Neural progenitor cell (in vitro differentiated cells): ENCODE results near the gene NEDD4L. TPM values are rescaled to one million over a fixed set of nuclear protein-coding genes. Genes with fewer than 3 reads are reported as not detected.

ENCODE experiments used
- DNase-seq: peaks from one replicate; pipeline ENCODE4 v3.0.0-alpha.2; 2016; ENCODE audit warnings: low spot score
- H2AFZ ChIP-seq: fragments of 200-600 bp; sonication (generic); replicated peaks from 2 replicates; pipeline ENCODE4 v1.6.1; 2016; ENCODE audit warnings: antibody characterized with exemption
- H3F3A ChIP-seq: fragments of 200-600 bp; sonication (generic); 2 replicates; pipeline ENCODE4 v1.6.1; 2016; ENCODE audit warnings: antibody characterized with exemption, low read depth
- H3K27ac ChIP-seq: fragments of 200-600 bp; sonication (generic); 2 replicates; pipeline ENCODE4 v1.5.1; 2016; ENCODE audit warnings: mild to moderate bottlenecking
- H3K27me3 ChIP-seq: fragments of 200-600 bp; sonication (generic); 2 replicates; pipeline ENCODE4 v1.6.1; 2016; ENCODE audit warnings: mild to moderate bottlenecking, moderate library complexity
- H3K36me3 ChIP-seq: fragments of 200-600 bp; sonication (generic); 2 replicates; pipeline ENCODE4 v1.5.1; 2016
- H3K4me1 ChIP-seq: fragments of 200-600 bp; sonication (generic); 2 replicates; pipeline ENCODE4 v1.6.1; 2016; ENCODE audit warnings: mixed run types
- H3K4me2 ChIP-seq: fragments of 200-600 bp; sonication (generic); 2 replicates; pipeline ENCODE4 v1.6.1; 2016
- H3K4me3 ChIP-seq: fragments of 200-600 bp; sonication (generic); 2 replicates; pipeline ENCODE4 v1.5.1; 2016
- H3K79me2 ChIP-seq: fragments of 200-600 bp; sonication (generic); 2 replicates; pipeline ENCODE4 v1.6.1; 2016; ENCODE audit warnings: low read depth
- H3K9ac ChIP-seq: fragments of 200-600 bp; sonication (generic); 2 replicates; pipeline ENCODE4 v1.6.1; 2016
- H3K9me3 ChIP-seq: fragments of 200-600 bp; sonication (generic); 2 replicates; pipeline ENCODE4 v1.5.1; 2016; ENCODE audit warnings: low read depth
- H4K20me1 ChIP-seq: fragments of 200-600 bp; sonication (generic); 2 replicates; pipeline ENCODE4 v1.6.1; 2016; ENCODE audit warnings: low read depth
- H3K27ac Mint-ChIP-seq: 3 replicates; pipeline ENCODE4 v1.8.0; 2021; ENCODE audit warnings: mixed read lengths
- H3K27me3 Mint-ChIP-seq: 2 replicates; pipeline ENCODE4 v1.8.0; 2022; ENCODE audit warnings: low read depth, mild to moderate bottlenecking, inconsistent platforms, moderate library complexity, mixed read lengths; ENCODE audit not compliant: insufficient read depth
- H3K36me3 Mint-ChIP-seq: 3 replicates; pipeline ENCODE4 v1.8.0; 2021; ENCODE audit warnings: mixed read lengths
- H3K4me1 Mint-ChIP-seq: 3 replicates; pipeline ENCODE4 v1.8.0; 2021; ENCODE audit warnings: mixed read lengths
- H3K4me3 Mint-ChIP-seq: 3 replicates; pipeline ENCODE4 v1.8.0; 2021; ENCODE audit warnings: mild to moderate bottlenecking, moderate library complexity, mixed read lengths
- H3K9me3 Mint-ChIP-seq: 3 replicates; pipeline ENCODE4 v1.8.0; 2020; ENCODE audit warnings: mixed read lengths
- CTCF ChIP-seq: fragments of 200-600 bp; sonication (generic); IDR thresholded peaks from 2 replicates; pipeline ENCODE4 v1.5.1; 2017; ENCODE audit warnings: antibody characterized with exemption, mild to moderate bottlenecking
- EZH2 ChIP-seq: fragments of 200-600 bp; sonication (generic); IDR thresholded peaks from 2 replicates; pipeline ENCODE4 v1.6.1; 2017; ENCODE audit warnings: antibody characterized with exemption, mild to moderate bottlenecking, moderate library complexity
- EZH2phosphoT487 ChIP-seq: fragments of 200-600 bp; sonication (generic); IDR thresholded peaks from 2 replicates; pipeline ENCODE4 v1.6.1; 2017; ENCODE audit warnings: antibody characterized with exemption
- total RNA-seq: library from RNA; depleted of rRNA; stranded (reverse); fragments of >200 nt; gene quantifications from 2 replicates; pipeline ENCODE4 v1.2.3, GENCODE V29; 2015; ENCODE audit warnings: low replicate concordance

The NEDD4L gene
- total RNA-seq, 1 donor from 2014 or later = 55.5 TPM

DNA sequence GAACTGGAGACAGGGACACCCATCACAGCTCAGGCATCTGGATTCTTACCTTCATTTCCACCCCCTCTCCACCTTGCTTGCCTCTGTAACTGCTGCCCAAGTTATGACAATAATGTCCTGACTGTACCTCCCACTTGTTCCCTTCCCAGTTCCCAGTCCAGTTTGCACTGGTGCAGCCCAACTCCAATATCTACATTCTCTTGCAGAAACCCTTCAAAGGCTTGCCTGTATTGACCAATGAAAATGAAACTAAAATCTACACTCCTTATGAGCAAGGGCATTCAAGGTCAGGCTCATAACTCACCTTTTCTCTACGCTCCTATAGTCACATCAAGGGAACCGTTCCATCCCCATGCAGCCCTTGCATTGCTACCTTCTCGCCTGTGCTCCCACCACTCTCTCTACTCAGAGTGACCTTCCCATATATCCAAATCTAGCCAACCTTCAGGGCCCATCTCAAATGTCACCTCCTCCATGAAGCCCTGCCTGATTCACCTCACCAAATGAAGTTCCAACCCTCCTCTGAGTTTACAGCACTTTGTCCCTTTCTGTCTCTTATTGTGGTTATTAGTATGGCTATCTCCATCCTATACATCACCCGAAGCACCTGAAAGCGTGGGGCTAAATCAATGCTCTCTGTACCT, 365.9 kb downstream of the NEDD4L start:
- TF ChIP-seq CTCF = no peak
- no peak for TF ChIP-seq EZH2
- no peak for TF ChIP-seq EZH2phosphoT487
- H3K9me3 Mint-ChIP-seq = no peaks in the 10 kb centered on the region
- H3K4me1 Mint-ChIP-seq = peaks cover 6% of the 10 kb centered on the region
- Histone ChIP-seq H3K79me2 (no peaks in the 10 kb centered on the region), H3K9me3 (no peaks in the 10 kb centered on the region), H4K20me1 (no peaks in the 10 kb centered on the region), H3K9ac (no peak overlapping the region), H2AFZ (no peak overlapping the region), H3K27ac (no peak overlapping the region), H3K4me2 (no peak overlapping the region), H3K4me3 (no peak overlapping the region), H3F3A (no peaks in the 10 kb centered on the region), H3K4me1 (peaks cover 10% of the 10 kb centered on the region), H3K36me3 (no peaks in the 10 kb centered on the region), H3K27me3 (no peaks in the 10 kb centered on the region)
- no peak overlapping the region for H3K4me3 Mint-ChIP-seq
- H3K27ac Mint-ChIP-seq = no peak overlapping the region
- peaks cover under 1% of the 10 kb centered on the region for H3K27me3 Mint-ChIP-seq
- H3K36me3 Mint-ChIP-seq = no peaks in the 10 kb centered on the region
- no peak for DNase-seq

DNA sequence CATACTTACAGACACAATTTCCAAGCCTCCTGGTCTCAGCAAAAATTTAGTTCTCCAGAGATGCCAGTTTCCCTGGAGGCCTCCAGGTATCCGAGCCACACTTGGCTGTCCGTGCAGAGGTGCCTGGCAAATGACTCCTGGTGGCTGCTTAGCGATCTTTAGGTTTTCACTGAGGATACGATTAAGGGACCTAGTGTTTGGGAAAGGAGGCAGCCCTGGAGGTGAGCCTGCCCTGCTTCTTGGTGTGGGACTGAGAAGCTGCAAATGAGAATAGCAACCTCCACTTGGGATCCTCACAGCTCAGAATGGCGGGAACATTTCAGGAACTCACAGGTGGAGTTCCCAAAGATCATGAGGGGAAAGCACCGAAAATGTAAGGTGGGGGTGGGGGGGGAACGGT, 367.3 kb downstream of the NEDD4L start:
- no peak overlapping the region for H2AFZ ChIP-seq
- no peak for TF ChIP-seq EZH2
- TF ChIP-seq EZH2phosphoT487 = no peak
- no peaks in the 10 kb centered on the region for H3F3A ChIP-seq
- peaks cover 10% of the 10 kb centered on the region for H3K4me1 ChIP-seq
- H3K9me3 Mint-ChIP-seq = no peaks in the 10 kb centered on the region
- H3K36me3 ChIP-seq = no peaks in the 10 kb centered on the region
- peaks cover 2% of the 10 kb centered on the region for H3K27me3 Mint-ChIP-seq
- no peak overlapping the region for H3K4me3 ChIP-seq
- no peaks in the 10 kb centered on the region for H3K36me3 Mint-ChIP-seq
- H3K4me3 Mint-ChIP-seq = no peak overlapping the region
- H3K9me3 ChIP-seq = no peaks in the 10 kb centered on the region
- no peak for DNase-seq
- H3K9ac ChIP-seq = no peak overlapping the region
- H3K27ac ChIP-seq = no peak overlapping the region
- H3K27me3 ChIP-seq = no peaks in the 10 kb centered on the region
- no peaks in the 10 kb centered on the region for H4K20me1 ChIP-seq
- peaks cover 6% of the 10 kb centered on the region for H3K4me1 Mint-ChIP-seq
- H3K4me2 ChIP-seq = no peak overlapping the region
- H3K27ac Mint-ChIP-seq = no peak overlapping the region
- no peaks in the 10 kb centered on the region for H3K79me2 ChIP-seq

- no peak overlapping the region for H3K9ac ChIP-seq
- H3K9me3 ChIP-seq = no peaks in the 10 kb centered on the region
- H3F3A ChIP-seq = no peaks in the 10 kb centered on the region
- peaks cover 12% of the 10 kb centered on the region for H3K4me1 Mint-ChIP-seq
- TF ChIP-seq EZH2phosphoT487 (no peak), CTCF (no peak), EZH2 (no peak)
- no peak for DNase-seq
- H3K27me3 Mint-ChIP-seq = peaks cover 2% of the 10 kb centered on the region
- H3K36me3 ChIP-seq = no peaks in the 10 kb centered on the region
- no peak overlapping the region for H3K27ac ChIP-seq
- no peaks in the 10 kb centered on the region for H3K36me3 Mint-ChIP-seq
- no peak overlapping the region for H3K4me3 ChIP-seq
- no peaks in the 10 kb centered on the region for H4K20me1 ChIP-seq
- no peak overlapping the region for H3K4me3 Mint-ChIP-seq
- no peak overlapping the region for H3K4me2 ChIP-seq
- no peaks in the 10 kb centered on the region for H3K79me2 ChIP-seq
- no peak overlapping the region for H3K27ac Mint-ChIP-seq
- peaks cover 10% of the 10 kb centered on the region for H3K4me1 ChIP-seq
- no peak overlapping the region for H2AFZ ChIP-seq
- H3K9me3 Mint-ChIP-seq = peaks cover 2% of the 10 kb centered on the region
- no peaks in the 10 kb centered on the region for H3K27me3 ChIP-seq
Measured at GRCh38 chr18:58412844-58413666, 369.0 kb downstream of the NEDD4L start.
